Parathyroid adenoma (tissue), 2 donors: ENCODE measurements around the gene SERINC5.
"Not testable (repeated sequence)": the region's sequence is repeated elsewhere in the genome, so short reads cannot be mapped to it uniquely, and the experiment has no call there.

Experiments
- H2AFZ ChIP-seq: fragments of 300-600 bp; sonication (generic); one replicate; pipeline ENCODE4 v1.7.0; 2017; ENCODE audit warnings: antibody characterized with exemption, mild to moderate bottlenecking
- H3K27ac ChIP-seq: fragments of 300-600 bp; sonication (generic); one replicate; pipeline ENCODE4 v1.7.0; 2017
- H3K27me3 ChIP-seq: fragments of 300-600 bp; sonication (generic); one replicate; pipeline ENCODE4 v1.7.0; 2017; ENCODE audit warnings: low read length; ENCODE audit not compliant: control insufficient read depth, insufficient read depth
- H3K36me3 ChIP-seq: fragments of 300-600 bp; sonication (generic); one replicate; pipeline ENCODE4 v1.7.0; 2017; ENCODE audit warnings: low read length; ENCODE audit not compliant: control insufficient read depth, insufficient read depth
- H3K4me1 ChIP-seq: fragments of 300-600 bp; sonication (generic); one replicate; pipeline ENCODE4 v1.7.0; 2017; ENCODE audit warnings: control low read depth
- H3K4me2 ChIP-seq: fragments of 300-600 bp; sonication (generic); one replicate; pipeline ENCODE4 v1.7.0; 2017; ENCODE audit warnings: low read length
- H3K4me3 ChIP-seq: fragments of 300-600 bp; sonication (generic); one replicate; pipeline ENCODE4 v1.7.0; 2017; ENCODE audit warnings: low read depth, low read length
- H3K79me2 ChIP-seq: fragments of 300-600 bp; sonication (generic); one replicate; pipeline ENCODE4 v1.7.0; 2017; ENCODE audit warnings: control low read depth
- H3K9ac ChIP-seq: fragments of 300-600 bp; sonication (generic); one replicate; pipeline ENCODE4 v1.7.0; 2017; ENCODE audit warnings: mild to moderate bottlenecking
- H3K9me3 ChIP-seq: fragments of 300-600 bp; sonication (generic); one replicate; pipeline ENCODE4 v1.7.0; 2017; ENCODE audit warnings: low read length; ENCODE audit not compliant: control insufficient read depth
- TF ChIP-seq, protein P1 (sequence below): fragments of 300-600 bp; sonication (generic); IDR thresholded peaks from one replicate; pipeline ENCODE4 v1.7.0; 2017; ENCODE audit warnings: antibody characterized with exemption, mild to moderate bottlenecking
- donor health status: primary hyperparathyroidism.

The SERINC5 gene

GRCh38 chr5:80185095-80185494, 70.8 kb downstream of the SERINC5 start:
- Histone ChIP-seq H3K79me2 (peaks cover 14% of the 10 kb centered on the region), H3K4me3 (no peak overlapping the region), H3K9me3 (no peaks in the 10 kb centered on the region), H3K36me3 (no peaks in the 10 kb centered on the region), H2AFZ (no peak overlapping the region), H3K4me1 (peaks cover 17% of the 10 kb centered on the region), H3K9ac (no peak overlapping the region), H3K27me3 (no peaks in the 10 kb centered on the region), H3K27ac (no peak overlapping the region), H3K4me2 (no peak overlapping the region)
- TF ChIP-seq, protein P1, sequence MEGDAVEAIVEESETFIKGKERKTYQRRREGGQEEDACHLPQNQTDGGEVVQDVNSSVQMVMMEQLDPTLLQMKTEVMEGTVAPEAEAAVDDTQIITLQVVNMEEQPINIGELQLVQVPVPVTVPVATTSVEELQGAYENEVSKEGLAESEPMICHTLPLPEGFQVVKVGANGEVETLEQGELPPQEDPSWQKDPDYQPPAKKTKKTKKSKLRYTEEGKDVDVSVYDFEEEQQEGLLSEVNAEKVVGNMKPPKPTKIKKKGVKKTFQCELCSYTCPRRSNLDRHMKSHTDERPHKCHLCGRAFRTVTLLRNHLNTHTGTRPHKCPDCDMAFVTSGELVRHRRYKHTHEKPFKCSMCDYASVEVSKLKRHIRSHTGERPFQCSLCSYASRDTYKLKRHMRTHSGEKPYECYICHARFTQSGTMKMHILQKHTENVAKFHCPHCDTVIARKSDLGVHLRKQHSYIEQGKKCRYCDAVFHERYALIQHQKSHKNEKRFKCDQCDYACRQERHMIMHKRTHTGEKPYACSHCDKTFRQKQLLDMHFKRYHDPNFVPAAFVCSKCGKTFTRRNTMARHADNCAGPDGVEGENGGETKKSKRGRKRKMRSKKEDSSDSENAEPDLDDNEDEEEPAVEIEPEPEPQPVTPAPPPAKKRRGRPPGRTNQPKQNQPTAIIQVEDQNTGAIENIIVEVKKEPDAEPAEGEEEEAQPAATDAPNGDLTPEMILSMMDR, result no peak

GRCh38 chr5:80184235-80185023, 71.4 kb downstream of the SERINC5 start:
- Histone ChIP-seq H2AFZ (no peak overlapping the region), H3K79me2 (peaks cover 14% of the 10 kb centered on the region), H3K9me3 (no peaks in the 10 kb centered on the region), H3K27me3 (no peaks in the 10 kb centered on the region), H3K4me2 (no peak overlapping the region), H3K4me3 (no peak overlapping the region), H3K27ac (no peak overlapping the region), H3K36me3 (no peaks in the 10 kb centered on the region), H3K9ac (no peak overlapping the region), H3K4me1 (peaks cover 17% of the 10 kb centered on the region)
- TF ChIP-seq, protein P1, result no peak

DNA sequence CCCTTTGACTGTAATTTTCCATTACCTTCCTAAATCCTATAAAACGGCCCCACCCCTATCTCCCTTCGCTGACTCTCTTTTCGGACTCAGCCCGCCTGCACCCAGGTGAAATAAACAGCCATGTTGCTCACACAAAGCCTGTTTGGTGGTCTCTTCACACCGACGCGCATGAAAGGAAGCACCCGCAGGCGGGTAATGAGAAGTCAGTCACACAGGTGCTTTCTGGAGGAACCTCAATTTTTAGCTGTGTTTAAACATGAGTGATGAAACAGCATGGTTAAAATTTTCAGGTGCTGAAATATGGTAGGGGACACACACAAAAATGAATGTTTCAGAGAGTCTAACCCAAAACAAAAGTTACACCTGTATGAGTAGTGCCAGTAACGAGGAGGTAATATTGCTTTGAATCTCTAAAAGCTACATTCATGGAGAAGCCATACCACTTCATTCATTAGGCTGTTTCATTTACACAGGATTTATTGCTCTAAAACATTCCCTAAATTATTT, 72.1 kb downstream of the SERINC5 start:
- not testable (repeated sequence) for H3K4me2 ChIP-seq, H3K27ac ChIP-seq, H3K27me3 ChIP-seq, H3K9ac ChIP-seq, H2AFZ ChIP-seq, H3K4me3 ChIP-seq, H3K36me3 ChIP-seq, H3K9me3 ChIP-seq
- H3K4me1 ChIP-seq, result peaks cover 17% of the 10 kb centered on the region
- peaks cover 14% of the 10 kb centered on the region for H3K79me2 ChIP-seq

GRCh38 chr5:80182809-80183580, 72.9 kb downstream of the SERINC5 start:
- Histone ChIP-seq H3K9ac (no peak overlapping the region), H3K4me3 (no peak overlapping the region), H3K4me2 (no peak overlapping the region), H3K36me3 (no peaks in the 10 kb centered on the region), H3K4me1 (peaks cover 17% of the 10 kb centered on the region), H3K79me2 (peaks cover 14% of the 10 kb centered on the region), H3K9me3 (no peaks in the 10 kb centered on the region), H2AFZ (no peak overlapping the region), H3K27ac (no peak overlapping the region), H3K27me3 (no peaks in the 10 kb centered on the region)
- TF ChIP-seq, protein P1, result no peak

GRCh38 chr5:80181618-80182211, 74.1 kb downstream of the SERINC5 start:
- H3K4me1 ChIP-seq, result peaks cover 10% of the 10 kb centered on the region
- no peak overlapping the region for H3K4me2 ChIP-seq
- H3K27me3 ChIP-seq, result no peaks in the 10 kb centered on the region
- peaks cover 14% of the 10 kb centered on the region for H3K79me2 ChIP-seq
- H2AFZ ChIP-seq, result no peak overlapping the region
- H3K27ac ChIP-seq, result no peak overlapping the region
- no peak overlapping the region for H3K4me3 ChIP-seq
- H3K36me3 ChIP-seq, result no peaks in the 10 kb centered on the region
- no peaks in the 10 kb centered on the region for H3K9me3 ChIP-seq
- TF ChIP-seq, protein P1, result no peak
- no peak overlapping the region for H3K9ac ChIP-seq
